K562 (cell line): ENCODE results near the gene GPR137C. TPM values are rescaled to one million over a fixed set of nuclear protein-coding genes. Genes with fewer than 3 reads are reported as not detected.

Experiments
- ATAC-seq: fragments of 200-7000 bp; cut with Tn5 transposase; 3 replicates; pipeline ENCODE4 v1.9.1; 2020; ENCODE audit warnings: moderate library complexity
- BruUV-seq: library from RNA; stranded (reverse); fragments of 400-500 nt; replicated peaks from 2 replicates; lab custom pipeline; 2021; lab: Mats Ljungman, UMichigan
- CTCF ChIA-PET: fragments of 300-600 bp; formaldehyde crosslinking; extraction: SDS; loops from one replicate; lab custom pipeline; 2021; ENCODE audit warnings: low intra/inter-chr PET ratio; lab: Yijun Ruan, JAX
- POLR2A ChIA-PET: fragments of 300-600, 350-650 bp; sonication (Branson Sonifier 250); formaldehyde crosslinking; extraction: SDS; loops from one replicate; lab custom pipeline; 2021; ENCODE audit warnings: antibody characterized with exemption, inconsistent platforms; lab: Yijun Ruan, JAX
- DNase-seq, 4 experiments: peaks; one replicate each; pipeline versions ENCODE4 v3.0.0 to v3.0.0-alpha.2; 2011 to 2018; ENCODE audit warnings: low spot score in 3 of 4, mixed read lengths in 3 of 4; ENCODE audit errors: extremely low read depth in 1 of 4
- FAIRE-seq: peaks from 2 replicates; lab custom pipeline; 2011; peaks lifted over from hg19 to GRCh38; lab: Jason Lieb, UNC
- H2AFZ ChIP-seq: 2 replicates; pipeline ENCODE4 v1.6.0; 2011; ENCODE audit warnings: low read depth, low read length, control low read depth, inconsistent platforms
- H3K27ac ChIP-seq: fragments of 200-600 bp; 3 replicates; pipeline ENCODE4 v1.8.0; 2011; ENCODE audit warnings: low read depth, mild to moderate bottlenecking, control low read depth, inconsistent platforms, low read length, moderate library complexity, mixed read lengths; ENCODE audit errors: extremely low read depth
- H3K27me3 ChIP-seq, 2 experiments: fragments of 300-600 bp in 1 of 2; 2 replicates in 1 of 2; 3 replicates in 1 of 2; pipeline versions ENCODE4 v1.6.0 to v1.8.0; 2011; ENCODE audit warnings: inconsistent platforms in 2 of 2, low read length in 2 of 2, mild to moderate bottlenecking in 1 of 2, mixed read lengths in 1 of 2, moderate library complexity in 1 of 2; ENCODE audit not compliant: control insufficient read depth in 2 of 2, insufficient read depth in 2 of 2
- H3K36me3 ChIP-seq: fragments of 300-600 bp; 3 replicates; pipeline ENCODE4 v1.8.0; 2011; ENCODE audit warnings: mild to moderate bottlenecking, low read length, inconsistent platforms; ENCODE audit not compliant: control insufficient read depth, insufficient read depth
- H3K4me1 ChIP-seq, 2 experiments: fragments of 200-600 bp in 1 of 2; replicated peaks in 1 of 2; 2 replicates in 1 of 2; 3 replicates in 1 of 2; pipeline versions ENCODE4 v1.5.1 to v1.8.0; 2011; ENCODE audit warnings: inconsistent platforms in 2 of 2, low read length in 2 of 2, mild to moderate bottlenecking in 1 of 2, mixed read lengths in 1 of 2, moderate library complexity in 1 of 2; ENCODE audit not compliant: control insufficient read depth in 2 of 2, insufficient read depth in 2 of 2
- H3K4me2 ChIP-seq: 2 replicates; pipeline ENCODE4 v1.6.1; 2011; ENCODE audit warnings: low read length, control low read depth, inconsistent platforms, mixed read lengths; ENCODE audit not compliant: insufficient read depth
- H3K4me3 ChIP-seq: fragments of 200-600 bp; sonication (generic), shearing (Covaris generic); 2 replicates; pipeline ENCODE4 v1.5.1; 2016; ENCODE audit warnings: control low read depth, inconsistent platforms
- H3K79me2 ChIP-seq: fragments of 200-600 bp; 3 replicates; pipeline ENCODE4 v1.8.0; 2011; ENCODE audit warnings: low read length, inconsistent platforms; ENCODE audit not compliant: control insufficient read depth, insufficient read depth
- H3K9ac ChIP-seq, 2 experiments: 2 replicates each; pipeline versions ENCODE4 v1.6.0 to v1.6.1; 2011; ENCODE audit warnings: low read depth in 2 of 2, low read length in 2 of 2, control low read depth in 1 of 2, inconsistent platforms in 1 of 2, mild to moderate bottlenecking in 1 of 2, mixed read lengths in 1 of 2; ENCODE audit not compliant: insufficient read depth in 1 of 2
- H3K9me1 ChIP-seq: one replicate; pipeline ENCODE4 v1.6.0; 2011; ENCODE audit warnings: inconsistent platforms, mild to moderate bottlenecking, low read length, moderate library complexity; ENCODE audit not compliant: control insufficient read depth, insufficient read depth
- H3K9me3 ChIP-seq: replicated peaks from 2 replicates; pipeline ENCODE4 v1.5.1; 2011; ENCODE audit warnings: low read depth, low read length, inconsistent platforms; ENCODE audit not compliant: control insufficient read depth, insufficient read depth
- H4K20me1 ChIP-seq: replicated peaks from 2 replicates; pipeline ENCODE4 v1.6.1; 2011; ENCODE audit warnings: low read length, inconsistent platforms, mixed read lengths; ENCODE audit not compliant: control insufficient read depth, insufficient read depth
- ARID1B ChIP-seq: fragments of 450-650 bp; IDR thresholded peaks from 2 replicates; pipeline ENCODE4 v1.6.1; 2016; ENCODE audit warnings: antibody characterized with exemption, mild to moderate bottlenecking, inconsistent platforms
- ATF7 ChIP-seq: fragments of 450-650 bp; IDR thresholded peaks from 2 replicates; pipeline ENCODE4 v1.7.1; 2014; ENCODE audit warnings: mild to moderate bottlenecking, moderate library complexity
- CREM ChIP-seq: IDR thresholded peaks from 2 replicates; pipeline ENCODE4 v1.6.1; 2014; ENCODE audit warnings: antibody characterized with exemption, low read depth
- ELF1 ChIP-seq: fragments of 200-800 bp; sonication (Bioruptor generic); IDR thresholded peaks from 2 replicates; pipeline ENCODE4 v1.6.1; 2016; ENCODE audit warnings: missing genetic modification characterization, missing compliant biosample characterization
- FOSL1 ChIP-seq: fragments of 200-800 bp; sonication (Bioruptor generic); conservative IDR thresholded peaks from 2 replicates; pipeline ENCODE4 v1.6.1; 2016; ENCODE audit warnings: missing genetic modification characterization, missing compliant biosample characterization
- HDAC1 ChIP-seq, 2 experiments: fragments of 450-650 bp; IDR thresholded peaks; 2 replicates each; pipeline ENCODE4 v1.6.1; 2016 to 2017; ENCODE audit warnings: inconsistent platforms in 1 of 2, mild to moderate bottlenecking in 1 of 2, moderate library complexity in 1 of 2
- HDGF ChIP-seq: fragments of 450-650 bp; IDR thresholded peaks from 2 replicates; pipeline ENCODE4 v1.6.1; 2016
- KDM1A ChIP-seq, 2 experiments: fragments of 450-650 bp; IDR thresholded peaks; 2 replicates each; pipeline ENCODE4 v1.6.1; 2016; ENCODE audit warnings: mild to moderate bottlenecking in 2 of 2
- RCOR1 ChIP-seq, 2 experiments: IDR thresholded peaks; 2 replicates each; pipeline ENCODE4 v1.6.1; 2012; ENCODE audit warnings: low read depth in 2 of 2, low read length in 2 of 2, borderline replicate concordance in 1 of 2, improper control_type of control experiment in 1 of 2
- SMAD4 ChIP-seq: fragments of 250-450 bp; sonication (Bioruptor Pico); conservative IDR thresholded peaks from 2 replicates; pipeline ENCODE4 v1.8.0; 2021; ENCODE audit warnings: inconsistent platforms, mild to moderate bottlenecking, moderate library complexity
- SMARCA4 ChIP-seq: fragments of 450-650 bp; IDR thresholded peaks from 2 replicates; pipeline ENCODE4 v1.6.1; 2016
- SMARCA5 ChIP-seq: fragments of 450-650 bp; IDR thresholded peaks from 2 replicates; pipeline ENCODE4 v1.6.1; 2016
- SMARCE1 ChIP-seq: fragments of 450-650 bp; IDR thresholded peaks from 2 replicates; pipeline ENCODE4 v1.7.1; 2016; ENCODE audit warnings: mild to moderate bottlenecking
- SUPT5H ChIP-seq: fragments of 450-650 bp; IDR thresholded peaks from 2 replicates; pipeline ENCODE4 v1.6.1; 2016
- TRIM24 ChIP-seq, 2 experiments: fragments of 450-650 bp; IDR thresholded peaks; 2 replicates each; pipeline ENCODE4 v1.6.1; 2016
- ZNF224 ChIP-seq: sonication (generic); formaldehyde crosslinking; IDR thresholded peaks from 2 replicates; pipeline ENCODE4 v1.8.0; 2022; ENCODE audit warnings: mild to moderate bottlenecking, missing genetic modification reagents
- ZNF324 ChIP-seq: fragments of 250-450 bp; sonication (Bioruptor Pico); IDR thresholded peaks from 2 replicates; pipeline ENCODE4 v1.4.0; 2020; ENCODE audit warnings: mild to moderate bottlenecking
- ZNF77 ChIP-seq: fragments of 250-450 bp; sonication (Bioruptor Pico); IDR thresholded peaks from 2 replicates; pipeline ENCODE4 v1.5.0; 2020
- WGBS: fragments of 100-300 bp; shearing (Covaris generic); methylation state at CpG from one replicate; pipeline ENCODE4 v1.1.6; 2016; ENCODE audit warnings: low coverage, mixed read lengths; ENCODE audit not compliant: insufficient coverage; ENCODE audit errors: missing lambda C conversion rate; 5-methylcytosine and 5-hydroxymethylcytosine counted together
- in situ Hi-C: fragments of 300-500 bp; cut with MboI; formaldehyde crosslinking; loops from 4 replicates; pipeline ENCODE4 v1.15.0; 2018; ENCODE audit warnings: inconsistent platforms, mixed read lengths
- intact Hi-C: fragments of 100-400 bp; cut with micrococcal nuclease; formaldehyde crosslinking; loops from 2 replicates; pipeline ENCODE4 v1.14.2; 2022
- polyA plus RNA-seq, 8 experiments: library from polyadenylated mRNA; depleted of rRNA in 4 of 8; stranded (reverse) in 5 of 8; unstranded in 3 of 8; fragments of >200 nt; fragmentation: Nextera tagmentation in 2 of 8; fragmentation: Illumina TruSeq in 1 of 8; extraction: Ambion mirVana in 2 of 8; extraction: Trizol in 1 of 8; gene quantifications; 2 replicates each; pipeline versions ENCODE4 v1.2.1 to v1.2.3, GENCODE V29; 2011 to 2014; ENCODE audit warnings: inconsistent platforms in 1 of 8, missing spikeins in 1 of 8
- total RNA-seq, 7 experiments: library from RNA; depleted of rRNA in 6 of 7; stranded (reverse); fragments of >200 nt in 6 of 7; fragmentation: Illumina TruSeq in 2 of 7; extraction: Trizol in 2 of 7; gene quantifications; 2 replicates each; pipeline versions ENCODE4 v1.2.1 to v1.2.3, GENCODE V29; 2011 to 2021; ENCODE audit warnings: low replicate concordance in 1 of 7
- TF ChIP-seq, protein P1 (sequence below): fragments of 450-650 bp; IDR thresholded peaks from 2 replicates; pipeline ENCODE4 v1.6.1; 2017; ENCODE audit warnings: antibody characterized with exemption, mild to moderate bottlenecking
- TF ChIP-seq, protein P2 (sequence below), 2 experiments: fragments of 450-650 bp in 1 of 2; sonication (generic) in 1 of 2; formaldehyde crosslinking in 1 of 2; IDR thresholded peaks in 1 of 2; conservative IDR thresholded peaks in 1 of 2; 2 replicates each; pipeline versions ENCODE4 v1.6.1 to v1.8.1; 2016 to 2023; ENCODE audit warnings: mild to moderate bottlenecking in 2 of 2, moderate library complexity in 2 of 2, inconsistent platforms in 1 of 2, missing genetic modification reagents in 1 of 2

The GPR137C gene
- total and polyA plus RNA-seq, 9 of the 15 experiments (the other 6 are each of a cell fraction or from before 2014, with no cell fraction given) = 0.03 to 0.31 (median 0.06) TPM; not detected in 4

DNA sequence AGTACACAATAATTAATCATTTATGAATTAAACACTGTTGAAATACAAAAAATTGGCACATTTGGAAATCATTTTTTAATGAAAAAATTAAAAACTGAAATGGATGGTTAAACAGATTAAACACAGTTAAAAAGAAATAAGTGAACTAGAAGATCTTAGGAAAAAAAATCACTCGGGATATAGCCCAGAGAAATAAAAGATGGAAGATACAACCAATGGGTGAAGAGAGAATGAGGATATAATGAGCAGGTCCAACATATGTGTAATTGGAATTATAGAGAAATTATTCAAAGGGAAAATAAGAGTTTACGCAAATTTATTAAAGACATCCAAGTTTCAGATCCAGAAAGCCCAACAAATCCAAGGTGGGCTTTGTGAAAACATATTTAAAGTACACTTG is 6.1 kb downstream of the GPR137C start (continued):
- TF ChIP-seq, protein P1, sequence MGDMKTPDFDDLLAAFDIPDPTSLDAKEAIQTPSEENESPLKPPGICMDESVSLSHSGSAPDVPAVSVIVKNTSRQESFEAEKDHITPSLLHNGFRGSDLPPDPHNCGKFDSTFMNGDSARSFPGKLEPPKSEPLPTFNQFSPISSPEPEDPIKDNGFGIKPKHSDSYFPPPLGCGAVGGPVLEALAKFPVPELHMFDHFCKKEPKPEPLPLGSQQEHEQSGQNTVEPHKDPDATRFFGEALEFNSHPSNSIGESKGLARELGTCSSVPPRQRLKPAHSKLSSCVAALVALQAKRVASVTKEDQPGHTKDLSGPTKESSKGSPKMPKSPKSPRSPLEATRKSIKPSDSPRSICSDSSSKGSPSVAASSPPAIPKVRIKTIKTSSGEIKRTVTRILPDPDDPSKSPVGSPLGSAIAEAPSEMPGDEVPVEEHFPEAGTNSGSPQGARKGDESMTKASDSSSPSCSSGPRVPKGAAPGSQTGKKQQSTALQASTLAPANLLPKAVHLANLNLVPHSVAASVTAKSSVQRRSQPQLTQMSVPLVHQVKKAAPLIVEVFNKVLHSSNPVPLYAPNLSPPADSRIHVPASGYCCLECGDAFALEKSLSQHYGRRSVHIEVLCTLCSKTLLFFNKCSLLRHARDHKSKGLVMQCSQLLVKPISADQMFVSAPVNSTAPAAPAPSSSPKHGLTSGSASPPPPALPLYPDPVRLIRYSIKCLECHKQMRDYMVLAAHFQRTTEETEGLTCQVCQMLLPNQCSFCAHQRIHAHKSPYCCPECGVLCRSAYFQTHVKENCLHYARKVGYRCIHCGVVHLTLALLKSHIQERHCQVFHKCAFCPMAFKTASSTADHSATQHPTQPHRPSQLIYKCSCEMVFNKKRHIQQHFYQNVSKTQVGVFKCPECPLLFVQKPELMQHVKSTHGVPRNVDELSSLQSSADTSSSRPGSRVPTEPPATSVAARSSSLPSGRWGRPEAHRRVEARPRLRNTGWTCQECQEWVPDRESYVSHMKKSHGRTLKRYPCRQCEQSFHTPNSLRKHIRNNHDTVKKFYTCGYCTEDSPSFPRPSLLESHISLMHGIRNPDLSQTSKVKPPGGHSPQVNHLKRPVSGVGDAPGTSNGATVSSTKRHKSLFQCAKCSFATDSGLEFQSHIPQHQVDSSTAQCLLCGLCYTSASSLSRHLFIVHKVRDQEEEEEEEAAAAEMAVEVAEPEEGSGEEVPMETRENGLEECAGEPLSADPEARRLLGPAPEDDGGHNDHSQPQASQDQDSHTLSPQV = no peak

DNA sequence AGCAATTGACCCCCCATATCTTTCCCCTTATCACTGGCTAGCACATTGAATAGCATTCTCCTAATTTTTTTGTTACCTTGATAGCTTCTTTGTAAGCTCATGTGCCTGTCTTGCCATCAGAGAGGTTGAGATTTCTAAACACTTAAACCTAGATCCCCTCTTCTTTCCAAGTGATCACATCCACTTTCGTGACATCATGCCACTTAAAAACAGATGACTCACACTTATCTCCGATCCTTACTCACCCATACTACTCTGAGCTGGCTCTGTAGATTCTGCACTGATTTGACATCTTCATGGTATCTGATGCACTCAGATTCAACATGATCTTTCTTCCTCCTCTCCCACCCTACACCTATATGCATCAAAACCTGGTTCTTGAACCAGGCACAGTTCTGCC is 10.5 kb downstream of the GPR137C start:
- Histone ChIP-seq H3K9ac (no peak overlapping the region), H3K36me3 (no peaks in the 10 kb centered on the region), H3K9me3 (no peaks in the 10 kb centered on the region), H3K9me1 (no peaks in the 10 kb centered on the region), H3K79me2 (no peaks in the 10 kb centered on the region), H3K4me1 (no peaks in the 10 kb centered on the region), H4K20me1 (no peaks in the 10 kb centered on the region), H3K4me2 (no peak overlapping the region), H3K27me3 (peaks cover 0 to 5% of the 10 kb centered on the region in 2 experiments; a peak in 2 of 5 replicates), H2AFZ (no peak overlapping the region), H3K4me3 (no peak overlapping the region), H3K27ac (no peak overlapping the region)
- DNase-seq (no peak), FAIRE-seq (no peak), ATAC-seq (no peak)
- intact Hi-C loops = no loop called here
- POLR2A ChIA-PET = interaction anchor here (1.7 kb wide), 1 partner anchor 11 kb away, joined by 5 read pairs; the partner anchor contains the start of genes GPR137C and TXNDC16
- no TSS peak for BruUV-seq
- CTCF ChIA-PET = no interaction called here
- WGBS = 6% methylated on average over 2 of the region's 2 CpGs
- in situ Hi-C loops = no loop called here
- TF ChIP-seq ARID1B (peak; percentile 59), ZNF224 (no peak), ELF1 (no peak), SMAD4 (CRISPR knock-in tag) (no peak), ZNF324 (CRISPR knock-in tag) (no peak), TRIM24 (IDR thresholded peaks at IDR 0.05) (0 out of 4 replicates have a peak, but pooled peaks of 1 of the 2 experiments have one; percentile 16), SMARCA4 (0 out of 2 replicates have a peak, but pooled peaks have one; percentile 54), SMARCE1 (peak; percentile 46; the same call in 1 of the 2 replicates), HDGF (no peak), ZNF77 (CRISPR knock-in tag) (no peak), FOSL1 (tag) (peak; percentile 90), ATF7 (peak; percentile 31; the same call in 1 of the 2 replicates), KDM1A (IDR thresholded peaks at IDR 0.05) (peak; percentile 92 to 93), CREM (peak; percentile 16; the same call in 1 of the 2 replicates), HDAC1 (IDR thresholded peaks at IDR 0.05) (peak in 1 of 2 experiments; percentile 62; a peak in 1 of 4 replicates), SUPT5H (no peak), RCOR1 (IDR thresholded peaks at IDR 0.05; ENCODE audit: borderline replicate concordance in 1 of 2, low read depth in 2 of 2, low read length in 2 of 2) (peak in 1 of 2 experiments; percentile 77; a peak in 1 of 4 replicates), SMARCA5 (no peak)
- TF ChIP-seq, protein P2, sequence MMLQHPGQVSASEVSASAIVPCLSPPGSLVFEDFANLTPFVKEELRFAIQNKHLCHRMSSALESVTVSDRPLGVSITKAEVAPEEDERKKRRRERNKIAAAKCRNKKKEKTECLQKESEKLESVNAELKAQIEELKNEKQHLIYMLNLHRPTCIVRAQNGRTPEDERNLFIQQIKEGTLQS (IDR thresholded peaks at IDR 0.05) = peak; percentile 89
- TF ChIP-seq, protein P2 (CRISPR knock-in tag; conservative IDR thresholded peaks at IDR 0.05) = no peak
